ENCODE data around the gene NANS. TPM values are rescaled to one million over a fixed set of nuclear protein-coding genes. Genes with fewer than 3 reads are reported as not detected.
A peak's percentile ranks its signal among the peaks of the same experiment; 100 is the strongest.
"Not testable (repeated sequence)": the region's sequence is repeated elsewhere in the genome, so short reads cannot be mapped to it uniquely, and the experiment has no call there.

NANS gene
- total and polyA plus RNA-seq, 4 donors, result 39.2 to 57.1 (median 44.0) TPM

DNA sequence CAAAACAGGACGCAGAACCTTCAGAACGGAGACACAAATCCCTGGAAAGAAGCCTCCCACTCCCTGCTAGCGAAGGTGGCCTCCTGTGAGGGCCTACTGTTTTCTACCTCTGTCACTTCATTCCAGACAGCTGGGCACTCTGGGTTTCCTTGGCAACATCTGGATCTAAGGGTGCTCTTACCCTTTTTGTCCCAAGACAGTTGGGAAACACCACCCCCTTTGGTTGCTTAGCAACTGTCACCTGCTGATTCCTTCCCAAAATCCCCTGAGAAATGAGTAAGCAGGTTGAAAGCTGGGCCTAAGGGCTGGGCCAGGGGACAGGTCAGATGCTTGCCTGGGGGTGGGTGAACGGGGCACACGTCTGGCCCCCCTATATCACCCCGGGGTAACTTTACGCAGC is 29.4 kb downstream of the NANS start:
- no peaks in the 10 kb centered on the region for H3K9me3 ChIP-seq (ENCODE audit: control insufficient read depth, low read length)
- H3K36me3 ChIP-seq (ENCODE audit: control insufficient read depth in 1 of 2, insufficient read depth in 2 of 2, low read length in 1 of 2), result peaks cover 3 to 4% of the 10 kb centered on the region in 2 donors
- H3K4me3 ChIP-seq (ENCODE audit: low read length in 2 of 2), result no peak overlapping the region
- H3K27ac ChIP-seq (ENCODE audit: low read depth in 1 of 2, low read length in 2 of 2), result no peak overlapping the region
- intact Hi-C loops (cut with DNase I), result no loop called here
- ATAC-seq (ENCODE audit: low FRiP score) (no peak), DNase-seq (no peak)
- no peaks in the 10 kb centered on the region for H3K4me1 ChIP-seq (ENCODE audit: control insufficient read depth in 1 of 2, insufficient read depth in 2 of 2, low read length in 2 of 2)
- H3K27me3 ChIP-seq (ENCODE audit: control insufficient read depth in 1 of 2, insufficient read depth in 2 of 2, low read length in 1 of 2), result no peaks in the 10 kb centered on the region
- WGBS, 2 donors, result 85 to 87% methylated on average over 7 of the region's 7 CpGs

DNA sequence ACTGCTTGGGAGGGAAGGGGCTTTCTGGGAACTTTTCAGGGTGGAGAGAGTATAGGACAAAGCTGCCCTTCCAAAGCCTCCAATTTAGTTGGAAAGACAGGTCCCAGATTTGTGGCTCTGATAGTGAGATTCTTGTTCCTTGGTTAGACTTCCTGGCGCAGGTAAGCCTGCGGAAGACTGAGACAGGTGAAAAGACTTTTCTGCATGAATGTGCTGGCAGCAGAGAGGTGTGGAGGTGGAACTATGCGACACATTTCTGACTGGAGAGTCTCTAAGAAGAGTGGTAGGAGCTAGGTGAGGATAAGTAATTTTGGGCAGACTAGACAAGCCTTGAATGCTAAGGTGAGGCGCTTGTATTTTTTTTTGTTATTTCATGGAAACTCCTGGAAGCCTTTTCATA is 29.9 kb downstream of the NANS start:
- DNase-seq (no peak), ATAC-seq (ENCODE audit: low FRiP score) (no peak)
- H3K27ac ChIP-seq (ENCODE audit: low read depth in 1 of 2, low read length in 2 of 2), result no peak overlapping the region
- H3K4me3 ChIP-seq (ENCODE audit: low read length in 2 of 2), result no peak overlapping the region
- peaks cover 1 to 3% of the 10 kb centered on the region in 2 donors for H3K36me3 ChIP-seq (ENCODE audit: control insufficient read depth in 1 of 2, insufficient read depth in 2 of 2, low read length in 1 of 2)
- 96 to 97% methylated on average over 4 of the region's 4 CpGs for WGBS, 2 donors
- H3K4me1 ChIP-seq (ENCODE audit: control insufficient read depth in 1 of 2, insufficient read depth in 2 of 2, low read length in 2 of 2), result no peaks in the 10 kb centered on the region
- H3K27me3 ChIP-seq (ENCODE audit: control insufficient read depth in 1 of 2, insufficient read depth in 2 of 2, low read length in 1 of 2), result no peaks in the 10 kb centered on the region
- intact Hi-C loops (cut with DNase I), result no loop called here
- no peaks in the 10 kb centered on the region for H3K9me3 ChIP-seq (ENCODE audit: control insufficient read depth, low read length)

GRCh38 chr9:98087420-98088354 is 31.2 kb downstream of the NANS start:
- no peaks in the 10 kb centered on the region for H3K27me3 ChIP-seq (ENCODE audit: control insufficient read depth in 1 of 2, insufficient read depth in 2 of 2, low read length in 1 of 2)
- peak; percentile 78 for ATAC-seq (ENCODE audit: low FRiP score)
- H3K27ac ChIP-seq (ENCODE audit: low read depth in 1 of 2, low read length in 2 of 2), result no peak overlapping the region
- 9 to 14% methylated on average over 90 to 92 of the region's 92 CpGs for WGBS, 2 donors
- no peaks in the 10 kb centered on the region for H3K9me3 ChIP-seq (ENCODE audit: control insufficient read depth, low read length)
- peak overlapping the region in 1 of 2 donors; percentile 0 for H3K4me3 ChIP-seq (ENCODE audit: low read length in 2 of 2)
- peak; percentile 77 to 81 for DNase-seq
- no peaks in the 10 kb centered on the region for H3K4me1 ChIP-seq (ENCODE audit: control insufficient read depth in 1 of 2, insufficient read depth in 2 of 2, low read length in 2 of 2)
- H3K36me3 ChIP-seq (ENCODE audit: control insufficient read depth in 1 of 2, insufficient read depth in 2 of 2, low read length in 1 of 2), result no peaks in the 10 kb centered on the region
- intact Hi-C loops (cut with DNase I), result no loop called here

GRCh38 chr9:98090674-98091073 is 34.1 kb downstream of the NANS start:
- H3K27ac ChIP-seq (ENCODE audit: low read depth in 1 of 2, low read length in 2 of 2); ATAC-seq (ENCODE audit: low FRiP score); DNase-seq; H3K4me1 ChIP-seq (ENCODE audit: control insufficient read depth in 1 of 2, insufficient read depth in 2 of 2, low read length in 2 of 2); H3K27me3 ChIP-seq (ENCODE audit: control insufficient read depth in 1 of 2, insufficient read depth in 2 of 2, low read length in 1 of 2); H3K36me3 ChIP-seq (ENCODE audit: control insufficient read depth in 1 of 2, insufficient read depth in 2 of 2, low read length in 1 of 2); intact Hi-C loops (cut with DNase I); H3K4me3 ChIP-seq (ENCODE audit: low read length in 2 of 2); H3K9me3 ChIP-seq (ENCODE audit: control insufficient read depth, low read length): not testable (repeated sequence)
- 66 to 69% methylated on average over 3 of the region's 3 CpGs for WGBS, 2 donors

DNA sequence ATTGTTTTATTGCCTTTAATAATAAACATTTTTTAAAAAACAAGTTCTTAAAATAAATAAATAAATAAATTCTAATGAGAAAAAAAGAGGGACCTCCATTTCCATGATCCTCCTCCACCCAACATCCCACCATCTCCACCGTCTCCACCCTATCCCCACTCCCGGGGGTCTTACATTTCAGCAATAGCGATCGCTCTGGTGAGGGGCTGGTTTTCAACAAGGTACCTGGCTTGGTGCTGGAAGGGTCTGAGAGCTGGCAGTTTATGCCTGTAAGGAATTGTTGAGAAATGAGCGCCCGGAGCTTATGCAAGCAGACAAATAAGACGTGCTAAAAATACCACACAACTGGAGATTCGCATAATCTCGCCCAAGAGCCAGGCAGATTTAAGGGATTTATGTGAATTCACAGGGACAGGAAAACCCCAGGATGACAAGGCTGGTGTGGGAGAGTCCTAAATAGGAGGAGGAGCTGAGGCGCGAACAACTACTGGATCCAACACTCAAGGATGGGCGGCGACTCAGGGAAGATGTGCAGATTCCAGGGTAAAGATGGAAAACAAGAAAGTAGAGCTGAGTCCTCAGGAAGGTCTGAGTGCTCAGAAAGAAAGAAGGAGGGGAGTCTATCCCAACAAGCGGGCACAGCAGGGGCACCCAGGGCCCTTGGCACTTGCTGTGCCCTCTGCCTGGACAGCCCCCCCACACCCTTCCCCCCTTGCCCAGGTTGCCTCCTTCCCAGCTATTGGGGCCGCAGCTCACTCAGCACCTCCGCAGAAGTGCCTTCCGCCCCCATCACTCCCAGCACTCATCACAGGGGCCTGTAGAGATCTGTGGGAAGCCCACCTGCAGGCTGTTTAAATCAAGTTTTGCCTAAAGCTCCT is 35.4 kb downstream of the NANS start:
- Histone ChIP-seq H3K9me3 (ENCODE audit: control insufficient read depth, low read length) (no peaks in the 10 kb centered on the region), H3K4me3 (ENCODE audit: low read length in 2 of 2) (no peak overlapping the region), H3K4me1 (ENCODE audit: control insufficient read depth in 1 of 2, insufficient read depth in 2 of 2, low read length in 2 of 2) (no peaks in the 10 kb centered on the region), H3K27ac (ENCODE audit: low read depth in 1 of 2, low read length in 2 of 2) (no peak overlapping the region), H3K27me3 (ENCODE audit: control insufficient read depth in 1 of 2, insufficient read depth in 2 of 2, low read length in 1 of 2) (no peaks in the 10 kb centered on the region), H3K36me3 (ENCODE audit: control insufficient read depth in 1 of 2, insufficient read depth in 2 of 2, low read length in 1 of 2) (no peaks in the 10 kb centered on the region)
- no peak for ATAC-seq (ENCODE audit: low FRiP score)
- no peak for DNase-seq
- 13 to 28% methylated on average over 16 to 17 of the region's 17 CpGs for WGBS, 2 donors
- intact Hi-C loops (cut with DNase I), result no loop called here

- no peak overlapping the region for H3K4me3 ChIP-seq (ENCODE audit: low read length in 2 of 2)
- WGBS, 2 donors, result 51 to 64% methylated on average over 11 of the region's 11 CpGs
Observed at GRCh38 chr9:98092613-98092931, 36.0 kb downstream of the NANS start.

DNA sequence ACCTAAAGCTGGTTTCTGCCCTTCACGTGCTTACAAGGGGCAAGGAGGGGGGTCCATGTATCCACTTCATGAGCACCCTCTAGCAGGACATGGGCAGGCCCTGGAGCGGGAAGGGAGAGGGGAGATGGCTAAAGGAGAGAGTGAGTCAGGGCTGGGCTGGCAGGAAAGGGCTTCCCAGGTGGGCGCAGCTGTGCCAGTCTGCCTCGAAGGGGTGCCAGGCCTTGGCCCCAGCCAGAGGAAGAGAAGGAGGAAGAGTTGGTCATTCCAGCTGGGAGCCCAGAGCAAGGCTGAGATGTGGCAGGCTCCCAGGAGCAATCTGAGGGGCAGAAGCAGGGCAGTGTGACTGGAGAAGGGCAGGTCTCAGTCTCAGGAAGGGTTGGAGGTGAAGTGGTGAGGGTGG is 37.8 kb downstream of the NANS start:
- DNase-seq (no peak), ATAC-seq (ENCODE audit: low FRiP score) (no peak)
- Histone ChIP-seq H3K27me3 (ENCODE audit: control insufficient read depth in 1 of 2, insufficient read depth in 2 of 2, low read length in 1 of 2) (no peaks in the 10 kb centered on the region), H3K9me3 (ENCODE audit: control insufficient read depth, low read length) (no peaks in the 10 kb centered on the region), H3K36me3 (ENCODE audit: control insufficient read depth in 1 of 2, insufficient read depth in 2 of 2, low read length in 1 of 2) (no peaks in the 10 kb centered on the region), H3K27ac (ENCODE audit: low read depth in 1 of 2, low read length in 2 of 2) (no peak overlapping the region), H3K4me1 (ENCODE audit: control insufficient read depth in 1 of 2, insufficient read depth in 2 of 2, low read length in 2 of 2) (no peaks in the 10 kb centered on the region), H3K4me3 (ENCODE audit: low read length in 2 of 2) (no peak overlapping the region)
- intact Hi-C loops (cut with DNase I), result no loop called here
- 79 to 83% methylated on average over 4 of the region's 4 CpGs for WGBS, 2 donors

More at GRCh38 chr9:98092613-98092931, 36.0 kb downstream of the NANS start:
- intact Hi-C loops (cut with DNase I), result no loop called here
- Histone ChIP-seq H3K4me1 (ENCODE audit: control insufficient read depth in 1 of 2, insufficient read depth in 2 of 2, low read length in 2 of 2) (no peaks in the 10 kb centered on the region), H3K36me3 (ENCODE audit: control insufficient read depth in 1 of 2, insufficient read depth in 2 of 2, low read length in 1 of 2) (no peaks in the 10 kb centered on the region), H3K9me3 (ENCODE audit: control insufficient read depth, low read length) (no peaks in the 10 kb centered on the region), H3K27me3 (ENCODE audit: control insufficient read depth in 1 of 2, insufficient read depth in 2 of 2, low read length in 1 of 2) (no peaks in the 10 kb centered on the region), H3K27ac (ENCODE audit: low read depth in 1 of 2, low read length in 2 of 2) (no peak overlapping the region)
- DNase-seq (no peak), ATAC-seq (ENCODE audit: low FRiP score) (no peak)

DNA sequence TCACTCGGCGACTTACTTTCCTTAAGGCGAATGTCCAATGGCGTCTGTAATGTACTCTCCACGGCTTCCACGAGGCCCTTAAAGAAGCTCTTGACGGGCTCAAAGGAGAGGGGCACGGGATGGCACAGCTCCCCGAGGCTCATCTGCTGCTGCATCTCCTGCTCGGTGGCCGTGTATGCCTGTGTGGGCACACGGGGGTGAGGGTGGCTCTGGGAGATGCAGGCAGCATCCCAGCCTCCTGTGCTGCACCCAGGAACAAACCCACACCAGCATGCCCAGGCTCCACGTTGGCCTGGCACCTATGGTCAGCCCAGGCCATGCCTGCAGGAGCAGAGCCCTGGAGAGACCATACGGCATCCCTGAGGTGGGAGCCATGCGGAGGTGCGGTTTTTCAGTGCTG is 38.3 kb downstream of the NANS start:
- Histone ChIP-seq H3K4me1 (ENCODE audit: control insufficient read depth in 1 of 2, insufficient read depth in 2 of 2, low read length in 2 of 2) (no peaks in the 10 kb centered on the region), H3K36me3 (ENCODE audit: control insufficient read depth in 1 of 2, insufficient read depth in 2 of 2, low read length in 1 of 2) (no peaks in the 10 kb centered on the region), H3K9me3 (ENCODE audit: control insufficient read depth, low read length) (no peaks in the 10 kb centered on the region), H3K4me3 (ENCODE audit: low read length in 2 of 2) (no peak overlapping the region), H3K27me3 (ENCODE audit: control insufficient read depth in 1 of 2, insufficient read depth in 2 of 2, low read length in 1 of 2) (no peaks in the 10 kb centered on the region), H3K27ac (ENCODE audit: low read depth in 1 of 2, low read length in 2 of 2) (no peak overlapping the region)
- DNase-seq, result no peak
- 90 to 91% methylated on average over 13 to 16 of the region's 16 CpGs for WGBS, 2 donors
- intact Hi-C loops (cut with DNase I), result no loop called here
- no peak for ATAC-seq (ENCODE audit: low FRiP score)

All from aorta (tissue), 5 donors.